Amniotic stem cell (primary cell): ENCODE results near the gene UBE3A.
"Not testable (repeated sequence)": the region's sequence is repeated elsewhere in the genome, so short reads cannot be mapped to it uniquely, and the experiment has no call there.

Source experiments
- DNase-seq: peaks from one replicate; lab custom pipeline; 2025; lab: John Stamatoyannopoulos, UW

Gene UBE3A

DNA sequence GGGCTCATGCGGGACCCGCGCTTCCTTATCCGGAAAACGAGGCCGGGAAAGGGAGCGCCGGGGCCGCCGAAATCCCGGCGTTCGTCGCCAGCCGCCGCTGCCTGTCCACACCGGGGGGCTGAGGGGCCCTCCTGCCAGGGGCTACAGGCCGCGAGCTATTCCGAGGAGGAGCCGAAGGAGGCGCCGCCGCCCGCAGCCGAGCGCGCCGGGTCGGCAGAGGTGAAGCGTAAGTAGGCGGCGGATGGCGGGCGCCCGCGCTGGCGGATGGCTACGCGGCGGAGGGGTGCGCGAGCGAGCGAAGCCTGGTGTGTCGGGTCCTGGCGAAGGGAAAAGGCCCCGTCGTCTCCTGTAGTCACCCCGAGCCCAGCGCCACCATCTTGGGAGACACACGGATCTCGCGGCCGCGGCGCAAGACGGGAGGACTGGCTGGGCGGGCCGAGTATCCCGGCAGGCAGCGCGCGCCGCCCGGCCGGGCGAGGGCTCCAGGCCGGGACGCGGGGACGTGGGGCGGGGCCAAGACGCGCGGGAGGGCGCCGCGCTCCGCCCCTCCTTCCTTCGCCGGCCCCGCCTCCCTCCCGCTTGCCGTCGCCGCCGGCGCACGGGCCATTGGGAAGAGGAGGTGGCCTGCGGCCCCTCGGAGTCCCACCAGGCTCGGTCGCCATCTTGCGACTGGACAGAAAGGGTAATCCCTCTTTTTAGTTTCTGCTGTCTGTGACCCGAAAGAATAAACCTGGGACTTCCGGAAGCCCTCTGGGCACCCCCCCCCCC lies at the start of gene UBE3A:
Gene UBE3A (minus strand): TSS at position 424 of the 768 bp plus-strand sequence. CDS start 29,917 bp downstream, outside the sequence.
- peak; percentile 86 for DNase-seq

DNA sequence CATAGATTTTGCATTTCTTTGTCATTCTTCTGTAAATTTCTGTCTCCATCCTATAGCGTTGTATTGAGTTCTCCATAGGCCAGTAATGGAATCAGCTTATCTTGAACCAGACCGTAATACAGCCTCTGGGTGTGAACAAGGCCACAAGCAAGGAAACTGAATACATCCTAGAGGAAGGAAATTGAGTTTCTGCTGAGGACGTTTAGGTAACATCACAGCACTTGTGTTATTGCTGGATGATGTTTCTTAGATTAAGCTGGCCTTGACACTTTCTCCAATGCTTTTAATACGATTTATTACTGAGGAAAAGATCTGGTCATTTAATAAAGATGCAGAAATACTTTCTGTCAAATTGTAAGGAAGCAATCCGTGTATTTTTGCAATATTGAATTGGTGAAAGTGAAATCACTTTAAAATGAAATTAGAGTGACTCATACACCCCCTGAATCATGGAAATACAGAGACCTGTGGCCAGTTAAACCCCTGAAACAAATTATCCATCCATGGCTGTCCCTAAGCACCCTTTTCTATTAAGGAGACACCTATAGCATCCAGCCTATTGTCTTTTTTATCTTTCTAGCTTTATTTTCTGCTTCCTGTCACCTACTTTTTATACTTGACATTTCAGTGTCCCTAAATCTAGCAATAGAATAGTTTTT lies 48.5 kb upstream of the UBE3A start:
- DNase-seq = no peak

DNA sequence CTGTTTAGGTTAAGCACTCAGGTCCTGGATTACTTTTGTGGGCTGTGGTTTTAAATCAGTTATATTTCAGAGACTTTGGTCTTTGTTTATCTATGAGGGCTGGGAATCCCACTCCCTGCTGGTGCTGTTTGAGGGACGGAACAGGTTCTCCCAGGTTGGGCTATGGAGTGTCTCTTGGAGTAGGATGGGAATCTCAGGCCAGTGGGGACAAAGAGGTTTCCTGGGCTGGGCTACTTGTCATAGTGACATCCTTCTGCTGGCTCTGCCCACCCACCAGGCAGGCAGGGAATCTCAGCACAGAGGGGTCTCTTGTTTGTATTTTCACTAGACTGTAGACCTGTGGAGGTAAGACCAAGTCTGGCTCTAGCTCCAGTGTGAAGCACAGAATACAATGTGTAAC lies 47.2 kb upstream of the UBE3A start:
- no peak for DNase-seq

DNA sequence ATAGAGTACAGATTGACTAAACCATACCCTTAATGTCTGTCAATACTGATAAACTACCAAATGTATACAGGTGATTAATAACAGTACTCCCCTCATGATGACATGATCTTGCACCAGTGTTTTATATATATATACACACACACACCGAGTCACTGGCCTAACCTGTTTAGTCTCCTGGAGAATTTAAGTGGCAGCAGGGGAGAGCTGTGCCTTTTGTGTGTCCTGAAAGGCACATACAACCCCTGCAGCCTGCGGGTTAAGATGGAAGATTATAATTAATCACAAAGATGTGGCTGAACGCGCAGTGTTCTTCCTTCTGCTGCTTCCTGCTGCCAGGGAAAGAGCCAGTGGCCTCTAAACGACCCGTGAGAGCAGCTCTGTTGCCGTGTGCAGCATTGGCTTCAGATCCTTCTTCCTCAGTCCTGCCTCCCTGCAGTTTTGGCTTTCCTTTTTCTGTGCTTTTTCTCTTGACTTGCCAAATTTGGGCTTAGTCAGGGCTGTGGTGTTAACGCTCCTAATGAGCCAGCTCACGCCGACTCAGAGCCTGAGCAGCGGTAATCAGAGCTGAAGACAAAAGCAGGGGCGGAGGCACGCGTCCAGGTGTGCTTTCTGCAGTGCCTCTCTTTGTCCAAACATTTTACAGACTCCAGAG lies 42.5 kb upstream of the UBE3A start:
- no peak for DNase-seq

DNA sequence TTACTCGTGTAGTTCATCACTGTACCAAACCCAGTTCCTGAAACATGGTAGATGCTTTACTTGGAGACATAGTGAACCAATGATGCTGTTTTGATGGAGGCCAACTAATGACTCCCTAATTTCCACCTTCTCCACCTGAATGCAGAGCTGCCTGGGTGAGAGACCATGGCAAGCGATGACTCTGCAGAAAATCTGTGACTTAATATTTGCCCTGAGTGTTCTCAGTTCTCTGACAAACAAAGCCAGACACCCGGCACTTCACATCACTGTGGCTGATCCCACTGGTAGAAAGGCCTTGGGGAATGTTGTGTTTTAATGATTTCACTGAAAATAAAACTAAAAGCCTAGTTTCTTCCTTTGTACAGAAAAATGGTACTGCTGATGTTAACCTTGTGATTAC lies 39.5 kb upstream of the UBE3A start:
- no peak for DNase-seq

DNA sequence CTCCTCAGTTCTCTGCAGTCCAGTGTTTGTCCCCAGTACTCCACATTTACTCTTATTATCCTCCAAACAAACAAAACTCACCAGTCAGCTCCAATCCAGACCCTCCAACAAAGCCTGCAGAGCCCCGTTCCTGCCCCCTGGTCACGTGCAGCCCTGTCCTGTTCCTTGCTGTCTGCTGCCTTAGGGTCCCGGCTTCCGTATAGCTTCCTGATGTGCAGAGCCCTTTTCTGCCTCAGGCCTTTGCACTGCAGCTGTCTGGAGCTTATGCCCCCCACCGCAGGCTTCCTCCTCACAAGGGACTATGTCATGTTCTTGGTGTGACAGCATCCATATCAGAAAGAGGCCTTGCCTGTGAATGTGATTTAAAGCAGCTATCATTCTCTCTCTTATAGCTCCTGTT lies 39.0 kb upstream of the UBE3A start:
- DNase-seq = no peak

DNA sequence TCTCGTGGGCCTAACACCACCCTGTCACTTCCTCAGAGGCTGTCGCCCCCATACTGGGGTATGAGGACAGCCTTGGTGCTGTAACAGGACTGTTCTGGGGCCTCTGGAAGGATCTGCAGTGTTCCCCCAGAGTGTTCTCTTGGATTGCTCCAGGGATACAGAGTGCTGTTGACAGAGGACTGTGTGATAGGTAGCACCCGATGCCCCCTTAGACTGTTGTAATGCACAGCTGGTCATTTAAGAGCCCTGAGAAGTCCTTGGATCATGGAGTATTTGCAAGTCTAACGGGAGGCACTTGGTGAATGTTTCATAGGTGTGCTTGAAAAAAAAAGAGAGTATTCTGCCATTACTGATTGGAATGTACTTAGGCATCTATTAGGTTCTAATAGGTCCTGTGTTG lies 35.4 kb upstream of the UBE3A start:
- no peak for DNase-seq

DNA sequence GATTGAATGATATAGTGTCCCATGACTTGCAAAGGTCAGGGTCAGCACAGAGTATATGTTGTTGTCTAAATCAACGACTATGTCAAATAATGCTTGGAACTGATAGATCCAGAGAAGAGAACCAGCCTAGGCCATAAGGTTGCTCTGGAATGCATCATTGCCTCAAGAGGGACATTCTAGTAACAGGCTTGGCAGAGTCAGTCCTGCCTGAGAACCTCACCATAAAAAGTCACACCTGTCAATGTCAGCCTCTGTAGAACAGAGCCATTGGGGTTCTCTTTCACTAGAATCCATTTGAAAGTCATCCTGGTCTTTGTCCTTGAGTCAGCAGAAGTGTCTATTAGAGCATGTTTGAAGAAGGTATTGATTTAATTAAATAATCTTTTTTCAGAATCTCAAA lies 31.4 kb upstream of the UBE3A start:
- DNase-seq = no peak

DNA sequence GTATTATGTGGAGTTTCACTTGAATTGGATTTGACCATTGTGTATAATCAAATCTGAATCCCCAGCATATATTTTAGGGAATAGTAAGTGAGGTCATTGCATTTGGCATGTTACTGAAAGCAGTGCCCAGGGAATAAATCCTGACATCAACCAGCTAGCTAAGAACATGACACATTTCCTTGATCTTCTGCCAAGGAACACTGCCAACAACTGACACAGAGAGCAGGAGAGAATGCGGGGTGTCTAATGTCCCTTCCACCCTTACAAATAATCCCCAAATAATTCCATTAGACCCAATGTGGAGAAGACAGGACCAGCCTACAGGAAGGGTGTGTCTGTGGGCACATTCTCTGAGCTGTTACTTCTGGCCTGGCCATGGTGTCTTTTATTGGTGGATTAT lies 30.6 kb upstream of the UBE3A start:
- DNase-seq = no peak

DNA sequence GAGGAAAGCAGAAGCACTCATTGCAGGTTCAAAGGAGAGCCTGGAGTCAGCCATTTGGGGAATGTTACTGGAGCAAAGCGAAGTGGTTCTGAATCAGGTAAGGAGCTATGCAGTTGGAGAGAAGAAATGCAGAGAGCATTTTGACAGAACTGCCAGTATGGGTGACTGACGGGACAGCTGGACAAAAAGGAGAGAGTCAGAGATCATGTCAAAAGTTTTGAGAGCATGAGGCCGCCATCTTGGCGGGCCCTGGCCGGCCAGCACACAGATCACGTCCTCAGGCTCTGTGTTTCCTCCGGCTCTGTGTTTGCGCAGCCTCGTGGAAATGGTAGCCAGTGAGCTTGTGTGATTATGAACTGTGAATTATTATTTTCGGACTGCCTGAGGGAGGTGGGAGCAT lies 29.8 kb upstream of the UBE3A start:
- DNase-seq = no peak

DNA sequence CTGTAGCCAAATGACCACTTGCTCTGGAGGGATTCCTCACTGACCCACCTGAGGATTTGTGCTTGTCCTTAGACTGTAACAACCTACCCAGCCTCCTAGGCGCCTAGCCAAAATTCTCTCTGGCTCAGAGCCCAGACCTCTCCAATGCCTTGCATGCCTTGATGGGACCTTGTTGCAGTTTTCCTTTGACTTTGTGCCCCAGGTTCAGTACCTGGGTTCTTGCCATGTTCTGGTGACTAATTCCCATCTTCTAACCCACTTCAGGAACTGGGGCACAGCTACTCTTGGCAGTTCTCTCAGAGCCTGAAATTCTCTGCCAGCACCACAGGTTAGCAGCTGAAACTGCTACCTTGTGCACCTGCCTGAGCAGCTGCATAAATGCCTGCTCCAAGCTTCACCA lies 27.0 kb upstream of the UBE3A start:
- no peak for DNase-seq

DNA sequence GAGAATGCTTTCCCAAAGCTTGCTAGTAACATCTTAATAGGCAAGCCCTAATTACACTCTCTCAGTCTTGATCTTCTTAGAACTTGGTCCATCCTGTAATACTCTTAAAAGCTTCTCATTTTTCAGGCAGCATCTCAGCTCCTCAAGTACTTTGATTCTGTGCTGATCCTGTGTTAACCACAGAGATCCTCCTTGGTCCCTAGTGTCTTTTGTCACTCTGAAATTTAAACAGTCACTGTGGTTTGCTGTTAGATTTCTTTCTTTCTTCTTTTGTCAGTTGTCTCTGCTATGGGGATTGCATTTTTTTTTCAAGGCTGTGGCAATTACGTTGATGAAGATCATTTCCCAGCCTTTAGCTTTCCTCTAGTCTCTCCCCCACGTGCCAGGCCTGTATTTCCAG lies 26.0 kb upstream of the UBE3A start:
- no peak for DNase-seq

DNA sequence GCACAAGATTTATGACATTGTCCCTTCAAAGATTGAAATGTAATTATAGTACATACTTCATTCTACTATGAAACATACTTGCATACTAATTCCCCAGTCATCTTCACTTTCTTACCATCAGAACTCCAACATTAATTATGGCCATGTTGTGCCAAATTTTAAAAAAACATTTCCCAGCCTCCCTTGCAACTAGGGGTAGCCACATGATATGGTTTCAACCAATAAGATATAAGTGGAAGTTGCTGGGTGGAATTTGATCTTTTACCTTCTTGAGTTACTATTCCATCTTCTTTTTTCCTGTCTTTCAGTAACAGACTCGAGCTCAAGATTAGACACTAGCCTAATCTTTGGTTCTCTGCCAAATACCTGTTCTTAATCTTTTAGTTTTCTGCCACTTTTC lies 25.6 kb upstream of the UBE3A start:
- DNase-seq = no peak

DNA sequence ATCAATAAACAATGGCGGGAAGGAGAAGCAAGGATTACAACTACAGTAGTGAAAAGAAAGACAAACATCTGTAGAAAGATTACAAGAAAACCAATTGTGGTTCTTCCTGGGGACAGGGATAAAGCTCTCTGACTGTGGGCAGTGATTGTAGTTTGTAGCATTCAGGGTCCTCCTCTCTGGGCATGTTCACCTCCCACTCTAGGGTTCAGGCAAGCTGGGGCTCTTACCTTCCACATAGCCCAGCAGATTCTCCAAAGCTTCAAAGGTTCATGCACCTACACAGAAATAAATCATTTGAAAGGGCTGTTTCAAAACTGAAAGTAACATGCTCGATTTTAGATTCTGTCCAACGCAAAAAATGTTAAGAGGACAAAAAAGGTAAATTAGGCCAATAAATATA lies 17.4 kb upstream of the UBE3A start:
- DNase-seq = no peak

DNA sequence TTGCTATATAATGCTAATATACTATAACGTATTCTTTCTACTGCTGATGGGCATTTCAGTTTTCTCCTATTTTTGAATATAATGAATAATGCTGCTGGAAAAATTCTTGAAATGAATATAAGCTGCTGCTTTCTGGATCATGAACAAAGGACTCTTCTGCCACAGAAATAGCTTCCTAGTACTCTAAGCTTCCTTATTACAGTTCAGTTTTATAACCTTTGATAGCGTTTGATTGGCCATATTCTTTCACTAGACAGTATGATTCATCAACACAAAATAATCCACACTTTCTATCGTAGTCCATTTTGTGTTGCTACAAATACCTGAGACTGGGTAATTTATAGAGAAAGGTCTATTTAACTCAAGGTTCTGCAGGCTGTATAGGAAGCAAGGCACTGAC lies 16.4 kb upstream of the UBE3A start:
- no peak for DNase-seq

DNA sequence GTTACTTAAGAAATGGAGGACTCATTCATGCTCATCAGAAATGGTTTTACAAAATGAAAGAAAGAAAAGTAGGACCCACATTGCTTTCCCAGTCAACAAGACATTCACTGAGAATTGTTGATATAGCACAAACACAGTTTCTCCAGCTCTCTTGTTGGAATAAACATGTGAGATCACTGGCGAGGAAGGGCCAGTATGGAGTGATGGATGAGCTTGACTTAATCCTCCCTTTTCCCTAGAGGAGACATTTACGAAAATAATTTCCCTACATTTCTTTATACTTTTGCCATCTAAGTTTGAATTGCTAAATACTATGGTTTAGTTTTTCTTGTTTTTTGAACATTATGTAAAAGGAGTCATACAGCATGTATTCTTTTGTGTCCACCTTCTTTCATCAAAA lies 15.9 kb upstream of the UBE3A start:
- DNase-seq = no peak

DNA sequence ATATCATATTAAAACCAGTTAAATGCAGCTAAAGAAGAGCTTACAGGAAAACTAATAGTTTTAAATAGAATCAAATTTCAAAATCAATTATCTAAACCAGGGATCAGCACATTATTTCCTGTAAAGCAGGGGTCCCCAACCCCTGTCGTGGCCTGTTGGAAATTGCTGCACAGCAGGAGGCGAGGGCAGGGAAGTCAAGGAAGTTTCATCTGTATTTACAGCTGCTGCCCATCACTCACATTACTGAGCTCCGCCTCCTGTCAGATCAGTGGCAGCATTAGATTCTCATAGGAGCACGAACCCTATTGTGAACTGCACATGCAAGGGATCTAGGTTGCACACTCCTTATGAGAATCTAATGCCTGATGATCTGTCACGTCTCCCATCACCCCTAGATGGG lies 14.4 kb upstream of the UBE3A start:
- DNase-seq = not testable (repeated sequence)

DNA sequence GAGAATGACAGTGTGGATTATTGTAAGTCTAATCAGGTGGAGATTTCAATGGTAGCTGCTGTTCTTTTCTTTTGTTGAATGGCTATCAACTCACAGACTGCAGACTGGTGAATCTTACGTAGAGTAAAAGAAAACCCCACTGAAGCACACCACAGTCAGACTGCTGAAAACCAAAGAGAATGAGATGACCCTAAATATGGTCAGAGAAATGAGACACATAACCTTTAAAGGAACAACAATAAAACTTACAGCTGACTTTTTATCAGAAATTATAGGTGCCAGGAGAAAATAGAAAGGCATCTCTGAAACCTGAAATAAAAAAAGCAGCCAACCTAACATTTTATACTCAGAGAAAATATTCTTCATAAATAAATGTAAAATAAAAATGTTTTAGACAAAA lies 12.7 kb upstream of the UBE3A start:
- no peak for DNase-seq

DNA sequence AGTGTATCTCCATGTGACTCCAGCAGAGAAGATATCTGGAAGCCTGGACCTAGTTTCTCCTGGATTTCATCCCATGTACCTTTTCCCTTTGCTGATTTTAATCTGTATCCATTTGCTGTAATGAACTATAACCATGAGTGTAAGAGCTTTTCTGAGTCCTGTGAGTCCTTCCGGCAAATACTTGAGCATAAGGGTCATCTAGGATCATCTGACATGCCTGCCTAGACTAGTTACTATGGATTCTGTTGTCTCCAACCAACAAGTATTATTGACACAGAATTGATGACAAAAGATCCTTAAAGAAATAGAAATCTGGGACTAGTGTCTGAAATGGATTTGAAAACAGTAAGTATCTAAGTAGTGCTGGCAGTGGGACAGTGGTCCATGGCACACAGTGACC lies 11.3 kb upstream of the UBE3A start:
- no peak for DNase-seq

DNA sequence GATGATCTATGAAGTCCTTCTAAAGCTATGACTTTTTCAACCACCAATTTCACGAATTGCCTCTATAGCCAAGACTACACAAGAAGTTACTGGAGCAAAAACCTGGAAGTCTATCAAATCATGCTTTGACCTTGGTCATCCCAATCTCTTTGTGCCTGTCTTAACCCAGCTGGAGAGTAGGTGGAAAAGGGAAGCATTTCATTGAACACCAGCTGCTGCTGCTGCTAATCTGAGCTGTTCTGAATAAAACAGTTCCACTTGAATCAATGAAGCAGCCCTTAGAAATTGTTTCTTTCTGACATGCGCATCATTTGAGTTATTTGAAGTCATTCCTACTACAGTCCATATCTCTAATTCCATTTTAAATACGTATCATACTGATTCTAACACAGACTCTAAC lies 7.3 kb upstream of the UBE3A start:
- no peak for DNase-seq

DNA sequence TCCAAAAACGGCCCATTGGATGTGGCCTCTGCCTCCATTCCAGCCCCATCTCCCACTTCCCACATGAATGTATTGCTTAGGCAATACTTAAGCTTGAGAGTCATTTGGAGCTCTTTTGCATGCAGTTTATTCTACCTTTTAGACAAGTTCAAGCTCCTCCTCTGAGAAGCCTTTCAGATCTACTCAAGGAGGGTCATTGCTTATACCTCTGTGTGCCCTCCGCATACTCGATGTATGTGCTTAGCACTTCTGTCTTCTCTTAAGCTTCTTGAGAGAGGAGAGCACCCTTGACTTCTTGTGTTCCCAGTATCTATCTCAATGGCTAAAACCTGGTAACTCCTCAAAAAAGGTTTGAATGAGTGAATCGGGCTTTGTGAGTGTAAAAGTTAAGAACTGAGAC lies 6.6 kb upstream of the UBE3A start:
- DNase-seq = no peak

DNA sequence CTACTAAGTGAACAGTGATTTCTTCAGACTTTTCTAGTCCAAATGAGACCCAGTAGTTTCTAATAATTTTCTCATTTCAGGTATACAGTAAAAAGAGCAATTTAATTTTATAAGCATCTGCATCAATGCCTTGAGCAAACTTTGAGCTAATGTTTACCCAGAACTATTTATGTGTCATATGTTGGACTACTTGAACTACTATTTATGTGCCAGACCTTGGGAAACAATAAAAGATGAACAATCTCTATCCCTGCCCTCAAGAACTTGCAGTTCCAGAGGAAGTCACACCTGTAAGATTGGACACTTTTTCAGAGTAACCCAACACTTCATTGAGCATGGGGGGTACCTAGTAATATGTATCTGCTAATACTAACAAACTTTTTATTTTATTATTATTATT lies 2.3 kb upstream of the UBE3A start:
- no peak for DNase-seq

DNA sequence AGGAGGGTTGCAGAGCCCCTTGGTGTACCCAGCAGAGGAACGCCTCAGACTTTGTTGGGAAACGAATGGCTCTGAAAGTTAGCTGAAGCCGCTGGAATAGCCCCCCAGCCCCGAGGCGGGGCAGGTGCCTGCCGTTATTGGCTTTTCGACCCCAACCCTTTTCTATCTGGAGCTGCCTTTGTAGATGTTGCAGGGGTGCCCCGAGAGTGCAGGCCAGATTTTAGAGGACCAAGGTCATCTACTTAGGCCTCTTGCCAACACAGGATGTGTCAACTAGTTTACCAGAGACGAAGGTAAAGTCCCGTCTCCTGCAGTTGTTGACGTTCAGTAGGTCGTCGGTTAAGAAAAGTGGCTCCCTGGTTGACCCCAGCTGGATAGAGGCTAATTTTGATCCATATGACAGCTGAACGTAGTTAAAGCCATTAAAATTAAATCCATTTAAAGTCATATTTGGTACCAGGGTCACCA lies 579 bp upstream of the UBE3A start:
- DNase-seq = no peak
